MG63 (cell line): ENCODE results near the gene PRKAB1. TPM values are rescaled to one million over a fixed set of nuclear protein-coding genes. Genes with fewer than 3 reads are reported as not detected.

Experiments used
- DNase-seq: peaks from one replicate; pipeline ENCODE4 v3.0.0-alpha.2; 2020
- H3K27me3 ChIP-seq: fragments of 250-450 bp; sonication (Bioruptor Pico); 2 replicates; pipeline ENCODE4 v1.5.1; 2020; ENCODE audit warnings: mild to moderate bottlenecking, moderate library complexity
- H3K36me3 ChIP-seq: fragments of 250-450 bp; sonication (Bioruptor Pico); 2 replicates; pipeline ENCODE4 v1.5.1; 2020; ENCODE audit warnings: mild to moderate bottlenecking, moderate library complexity
- H3K4me3 ChIP-seq: fragments of 250-450 bp; sonication (Bioruptor Pico); 2 replicates; pipeline ENCODE4 v1.5.1; 2020; ENCODE audit warnings: mild to moderate bottlenecking, moderate library complexity
- H3K9me3 ChIP-seq: fragments of 250-450 bp; sonication (Bioruptor Pico); 2 replicates; pipeline ENCODE4 v1.5.1; 2020; ENCODE audit warnings: mild to moderate bottlenecking, moderate library complexity
- total RNA-seq: library from RNA; depleted of rRNA; stranded (reverse); fragments of >200 nt; shearing (Covaris generic); gene quantifications from 2 replicates; pipeline ENCODE4 v1.2.3, GENCODE V29; 2014; ENCODE audit warnings: low replicate concordance; rRNA removed

Gene PRKAB1
- total RNA-seq, 1 experiment from 2014 or later, result 12.0 TPM

GRCh38 chr12:119714614-119715267 is 46.8 kb downstream of the PRKAB1 start:
- H3K9me3 ChIP-seq, result no peaks in the 10 kb centered on the region
- H3K4me3 ChIP-seq, result no peak overlapping the region
- peaks cover 49% of the 10 kb centered on the region for H3K36me3 ChIP-seq
- no peak for DNase-seq
- no peaks in the 10 kb centered on the region for H3K27me3 ChIP-seq

- Histone ChIP-seq H3K27me3 (no peaks in the 10 kb centered on the region), H3K9me3 (no peaks in the 10 kb centered on the region), H3K4me3 (no peak overlapping the region), H3K36me3 (peaks cover 46% of the 10 kb centered on the region)
- no peak for DNase-seq
Measured at GRCh38 chr12:119715268-119715620, 47.3 kb downstream of the PRKAB1 start.

- H3K36me3 ChIP-seq, result peaks cover 34% of the 10 kb centered on the region
- no peaks in the 10 kb centered on the region for H3K27me3 ChIP-seq
- H3K4me3 ChIP-seq, result no peak overlapping the region
- no peaks in the 10 kb centered on the region for H3K9me3 ChIP-seq
- no peak for DNase-seq
Measured at GRCh38 chr12:119718141-119718540, 50.2 kb downstream of the PRKAB1 start.

- Histone ChIP-seq H3K27me3 (no peaks in the 10 kb centered on the region), H3K4me3 (no peak overlapping the region), H3K9me3 (no peaks in the 10 kb centered on the region), H3K36me3 (peaks cover 19% of the 10 kb centered on the region)
- DNase-seq, result no peak
Measured at GRCh38 chr12:119720349-119720748, 52.4 kb downstream of the PRKAB1 start.

- Histone ChIP-seq H3K4me3 (no peak overlapping the region), H3K9me3 (no peaks in the 10 kb centered on the region), H3K27me3 (no peaks in the 10 kb centered on the region), H3K36me3 (peaks cover 15% of the 10 kb centered on the region)
- DNase-seq, result no peak
Measured at GRCh38 chr12:119721306-119721705, 53.4 kb downstream of the PRKAB1 start.

GRCh38 chr12:119725523-119725922 is 57.6 kb downstream of the PRKAB1 start:
- no peaks in the 10 kb centered on the region for H3K9me3 ChIP-seq
- H3K4me3 ChIP-seq, result no peak overlapping the region
- peak; percentile 14 for DNase-seq
- peaks cover 3% of the 10 kb centered on the region; the same call in 1 of the 2 replicates for H3K36me3 ChIP-seq
- H3K27me3 ChIP-seq, result no peaks in the 10 kb centered on the region

GRCh38 chr12:119727600-119728443 is 59.9 kb downstream of the PRKAB1 start:
- no peak for DNase-seq
- H3K36me3 ChIP-seq, result peaks cover 3% of the 10 kb centered on the region; the same call in 1 of the 2 replicates
- no peaks in the 10 kb centered on the region for H3K9me3 ChIP-seq
- H3K27me3 ChIP-seq, result no peaks in the 10 kb centered on the region
- H3K4me3 ChIP-seq, result no peak overlapping the region

GRCh38 chr12:119728444-119728745 is 60.5 kb downstream of the PRKAB1 start:
- peaks cover 3% of the 10 kb centered on the region; the same call in 1 of the 2 replicates for H3K36me3 ChIP-seq
- no peaks in the 10 kb centered on the region for H3K9me3 ChIP-seq
- no peaks in the 10 kb centered on the region for H3K27me3 ChIP-seq
- no peak for DNase-seq
- H3K4me3 ChIP-seq, result no peak overlapping the region

- Histone ChIP-seq H3K27me3 (no peaks in the 10 kb centered on the region), H3K9me3 (no peaks in the 10 kb centered on the region), H3K4me3 (no peak overlapping the region), H3K36me3 (peaks cover 5% of the 10 kb centered on the region)
- no peak for DNase-seq
Measured at GRCh38 chr12:119729871-119730270, 61.9 kb downstream of the PRKAB1 start.

GRCh38 chr12:119730381-119730780 is 62.4 kb downstream of the PRKAB1 start:
- no peaks in the 10 kb centered on the region for H3K27me3 ChIP-seq
- no peaks in the 10 kb centered on the region for H3K9me3 ChIP-seq
- peaks cover 6% of the 10 kb centered on the region for H3K36me3 ChIP-seq
- DNase-seq, result no peak
- H3K4me3 ChIP-seq, result no peak overlapping the region

Other genes starting within 250 kb of the PRKAB1 start
- gene TMEM233, start 74.4 kb upstream of the PRKAB1 start, total RNA-seq, result 0.20 TPM in 1 of 2 replicates, not detected in the other
- gene CIT, start 209.2 kb downstream of the PRKAB1 start, total RNA-seq, result 4.1 and 5.6 TPM in 2 replicates